Hindlimb muscle (tissue), 1 donor: ENCODE results near the gene LCNL1. TPM values are rescaled to one million over a fixed set of nuclear protein-coding genes. Genes with fewer than 3 reads are reported as not detected.

Experiments
- DNase-seq: peaks from one replicate; pipeline ENCODE4 v3.0.0-alpha.2; 2013
- polyA plus RNA-seq: library from polyadenylated mRNA; unstranded; fragments of 120-200 nt; gene quantifications from one replicate; pipeline ENCODE4 v1.2.1, GENCODE V29; 2013; ENCODE audit not compliant: insufficient read length

LCNL1 gene
- polyA plus RNA-seq, 1 donor = 0.85 TPM

DNA sequence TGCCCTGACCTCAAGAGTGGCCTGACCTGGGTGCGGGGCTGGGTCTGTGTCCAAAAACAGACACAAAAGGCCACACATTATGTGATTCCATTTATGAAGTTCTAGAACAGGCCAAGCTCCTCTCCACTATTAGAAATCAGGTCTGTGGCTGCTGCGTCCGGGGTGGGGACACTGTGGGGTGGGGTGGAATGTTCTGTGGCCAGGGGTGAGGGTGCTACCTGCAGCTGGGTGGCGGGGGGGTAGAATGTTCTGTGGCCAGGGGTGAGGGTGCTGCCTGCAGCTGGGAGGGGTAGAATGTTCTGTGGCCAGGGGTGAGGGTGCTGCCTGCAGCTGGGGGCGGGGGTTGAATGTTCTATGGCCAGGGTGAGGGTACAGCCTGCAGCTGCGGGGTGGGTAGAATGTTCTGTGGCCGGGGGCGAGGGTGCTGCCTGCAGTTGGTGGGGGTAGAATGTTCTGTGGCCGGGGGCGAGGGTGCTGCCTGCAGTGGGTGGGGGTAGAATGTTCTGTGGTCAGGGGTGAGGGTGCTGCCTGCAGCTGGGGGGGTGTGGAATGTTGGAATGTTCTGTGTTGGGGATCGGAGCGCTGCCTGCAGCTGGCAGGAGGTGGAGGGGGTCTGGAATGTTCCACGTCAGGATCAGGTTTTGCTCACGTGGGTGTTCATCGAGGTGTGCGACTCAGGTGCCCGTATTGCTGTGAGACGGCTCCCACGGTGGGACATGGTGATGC is 22.4 kb upstream of the LCNL1 start:
- no peak for DNase-seq

DNA sequence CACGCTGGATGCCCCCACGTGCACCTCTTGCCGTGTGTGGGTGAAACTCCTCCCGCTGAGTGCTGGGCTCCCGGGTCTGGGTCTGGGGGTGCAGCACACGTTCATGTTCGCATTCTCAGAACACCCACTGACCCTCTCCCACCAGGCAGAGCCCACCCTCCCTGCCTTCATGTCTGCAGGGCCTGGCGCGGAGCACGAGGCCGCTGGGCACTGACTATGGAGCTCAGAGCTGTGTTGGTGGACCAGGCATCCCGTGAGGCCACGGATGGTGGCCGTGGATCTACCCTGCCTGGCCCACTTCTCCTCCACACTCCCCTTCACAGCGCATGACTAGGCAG is 21.9 kb upstream of the LCNL1 start:
- DNase-seq = no peak

DNA sequence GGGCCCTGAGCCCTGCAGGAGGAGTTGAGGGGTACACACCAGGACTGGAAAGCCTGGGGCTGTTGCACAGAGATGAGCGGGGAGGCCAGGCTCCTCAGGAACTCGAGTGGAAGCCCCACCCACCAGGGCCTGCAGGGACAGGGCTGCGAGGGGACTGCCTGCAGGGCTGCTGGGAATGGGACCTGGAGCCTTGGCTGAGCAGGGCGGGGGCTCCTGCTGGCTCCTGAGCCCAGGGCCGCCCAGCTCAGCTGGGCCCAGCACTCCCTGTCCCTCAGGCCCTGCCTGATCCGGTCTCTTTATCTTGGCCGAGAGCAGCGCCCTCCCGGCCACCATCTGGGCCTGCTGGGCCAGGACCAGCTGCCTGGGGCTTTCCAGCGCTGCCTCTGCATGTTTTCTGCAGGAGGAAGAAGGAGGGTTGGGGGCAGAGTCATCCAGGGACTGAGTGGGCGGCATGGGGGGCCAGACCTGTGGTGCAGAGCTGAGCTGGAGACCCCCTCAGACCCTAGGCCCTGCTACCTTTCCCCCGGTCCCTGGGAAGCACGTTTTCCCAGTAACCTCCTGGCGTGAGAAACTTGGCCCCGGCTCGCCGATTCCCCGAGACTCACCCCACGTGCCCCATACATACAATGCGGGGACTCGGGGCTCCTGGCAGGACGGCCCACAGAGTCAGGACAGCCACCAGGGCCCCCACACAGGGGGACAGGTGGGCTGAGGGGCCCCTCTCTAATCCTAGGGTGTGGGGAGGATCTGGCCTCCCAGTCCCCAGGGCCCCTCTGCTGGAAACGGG is 21.3 kb upstream of the LCNL1 start:
- no peak for DNase-seq

DNA sequence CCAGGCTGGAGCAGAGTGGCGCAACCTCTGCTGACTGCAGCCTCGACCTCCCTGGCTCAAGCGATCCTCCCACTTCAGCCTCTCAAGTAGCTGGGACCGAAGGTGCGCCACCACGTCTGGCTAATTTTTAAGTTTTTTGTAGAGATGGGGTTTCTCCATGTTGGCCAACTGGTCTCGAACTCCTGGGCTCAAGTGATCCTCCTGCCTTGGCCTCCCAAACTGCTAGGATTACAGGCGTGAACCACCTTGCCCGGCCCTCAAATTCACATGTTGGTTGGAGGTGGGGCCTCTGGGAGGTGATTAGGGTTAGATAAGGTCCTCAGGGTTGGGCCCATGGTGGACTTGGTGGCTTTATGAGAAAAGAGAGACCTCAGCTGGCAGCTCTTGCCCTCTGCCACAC is 20.6 kb upstream of the LCNL1 start:
- DNase-seq = no peak

DNA sequence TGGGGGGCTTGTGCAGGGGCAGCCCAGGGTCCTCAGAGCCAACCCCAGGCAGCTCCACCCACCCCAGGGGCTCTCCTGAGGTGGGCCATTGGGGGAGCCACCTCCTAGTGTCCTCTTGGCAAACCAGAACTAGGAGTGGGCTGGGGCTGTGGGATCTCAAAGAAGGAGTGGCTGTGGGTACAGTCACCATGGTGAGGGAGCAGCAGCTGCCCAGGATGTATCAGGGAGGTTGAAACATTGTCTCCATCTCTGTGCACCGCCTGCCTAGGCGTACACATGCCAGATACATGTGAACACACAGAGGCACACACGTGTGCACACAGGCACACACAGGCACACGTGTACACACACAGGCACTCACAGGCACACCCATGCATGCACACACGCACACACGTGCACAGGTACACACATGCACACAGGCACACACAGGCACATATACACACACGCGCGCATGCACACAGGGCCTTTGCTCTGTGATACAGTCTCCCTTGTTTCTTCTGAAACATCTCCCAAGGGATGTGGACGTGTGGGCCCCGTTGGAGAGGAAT is 20.0 kb upstream of the LCNL1 start:
- DNase-seq = no peak

DNA sequence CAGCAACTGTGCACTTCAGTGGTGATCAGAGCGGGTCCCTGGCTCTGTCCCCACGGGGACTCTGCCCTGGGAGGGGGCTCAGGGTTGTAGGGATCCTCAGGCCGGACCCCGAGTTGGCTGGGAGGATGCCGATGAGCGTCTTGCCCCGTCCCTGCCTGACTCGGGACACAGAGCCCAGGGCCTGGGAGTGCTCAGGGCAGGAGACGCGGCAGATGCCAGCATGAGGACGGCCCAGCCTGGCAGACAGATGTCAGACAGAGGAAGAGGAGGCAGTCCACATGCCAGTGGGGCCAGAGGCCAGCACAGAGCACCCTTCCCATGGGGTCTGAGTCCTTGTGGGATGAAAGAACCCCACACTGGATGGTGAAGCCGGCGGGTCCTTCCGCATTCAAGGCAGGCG is 19.5 kb upstream of the LCNL1 start:
- no peak for DNase-seq

DNA sequence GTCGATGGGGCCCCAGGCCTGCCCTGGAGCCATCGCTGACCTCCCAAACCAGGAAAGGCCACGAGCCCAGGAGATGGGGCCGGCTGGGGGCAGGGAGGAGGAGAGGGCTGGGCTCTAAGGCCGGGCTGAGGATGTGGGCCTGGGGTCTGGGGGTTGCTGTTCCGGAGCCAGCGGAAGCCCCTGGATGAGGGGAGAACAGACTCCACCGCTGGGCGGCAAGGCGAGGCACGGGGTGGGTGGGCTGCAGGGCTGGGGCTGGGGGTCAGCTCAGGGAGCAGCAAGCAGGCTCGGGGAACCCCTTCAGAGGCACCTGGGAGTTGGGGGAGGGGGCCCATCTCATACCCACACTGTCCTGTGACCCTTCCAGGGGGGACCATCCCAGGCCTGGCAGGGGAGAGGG is 19.0 kb upstream of the LCNL1 start:
- DNase-seq = no peak

DNA sequence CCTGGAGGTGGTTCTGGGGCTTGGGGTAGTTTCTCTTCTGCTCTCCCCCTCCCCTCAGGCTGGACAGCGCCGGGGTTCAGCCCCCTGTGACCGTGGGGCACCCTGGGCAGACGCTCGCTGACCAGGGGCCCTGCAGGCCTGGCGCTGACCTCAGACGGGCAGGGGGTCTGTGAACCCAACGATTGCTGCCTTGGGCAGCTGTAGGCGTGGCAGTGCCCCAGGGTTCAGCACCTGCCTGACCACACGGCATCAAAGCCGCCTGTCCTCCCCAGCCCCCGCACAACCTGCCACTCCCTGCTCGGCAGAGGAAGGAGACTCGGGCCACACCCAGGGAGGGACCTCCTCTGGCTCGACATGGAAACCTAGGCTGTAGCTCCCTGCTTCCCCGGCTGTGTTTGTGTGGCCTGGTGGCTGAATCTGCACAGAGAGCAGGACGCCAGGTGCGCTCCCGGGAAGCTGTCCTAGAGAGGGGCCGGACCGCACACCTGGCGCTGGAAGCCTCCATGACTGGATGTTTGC is 18.6 kb upstream of the LCNL1 start:
- no peak for DNase-seq

DNA sequence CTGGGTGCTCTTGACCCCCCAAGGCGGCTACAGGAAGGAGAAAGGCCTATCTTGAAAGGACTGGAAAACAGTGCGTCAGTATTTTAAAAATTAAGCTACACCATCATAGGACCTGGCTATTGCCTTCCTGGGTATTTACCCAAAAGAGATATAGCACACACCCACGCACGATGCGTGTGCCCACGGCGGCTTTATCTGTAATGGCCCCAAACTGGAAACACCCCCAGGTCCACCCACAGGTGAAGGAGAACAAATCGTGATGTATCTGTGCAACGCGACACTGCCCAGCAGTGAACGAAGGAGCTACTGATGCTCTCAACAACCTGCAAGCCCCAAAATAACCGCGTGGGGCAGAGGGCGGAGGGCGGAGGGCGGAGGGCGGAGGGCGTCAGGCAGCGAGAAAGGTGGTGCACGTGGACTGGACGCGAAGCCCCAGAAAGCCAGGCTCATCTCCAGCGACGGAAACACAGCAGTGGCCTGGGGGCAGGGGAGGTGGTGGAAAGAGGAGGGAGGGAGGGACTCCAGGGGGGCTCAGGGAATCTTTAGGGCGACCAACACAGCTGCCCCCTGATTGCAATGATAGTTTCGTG is 17.9 kb upstream of the LCNL1 start:
- DNase-seq = no peak

DNA sequence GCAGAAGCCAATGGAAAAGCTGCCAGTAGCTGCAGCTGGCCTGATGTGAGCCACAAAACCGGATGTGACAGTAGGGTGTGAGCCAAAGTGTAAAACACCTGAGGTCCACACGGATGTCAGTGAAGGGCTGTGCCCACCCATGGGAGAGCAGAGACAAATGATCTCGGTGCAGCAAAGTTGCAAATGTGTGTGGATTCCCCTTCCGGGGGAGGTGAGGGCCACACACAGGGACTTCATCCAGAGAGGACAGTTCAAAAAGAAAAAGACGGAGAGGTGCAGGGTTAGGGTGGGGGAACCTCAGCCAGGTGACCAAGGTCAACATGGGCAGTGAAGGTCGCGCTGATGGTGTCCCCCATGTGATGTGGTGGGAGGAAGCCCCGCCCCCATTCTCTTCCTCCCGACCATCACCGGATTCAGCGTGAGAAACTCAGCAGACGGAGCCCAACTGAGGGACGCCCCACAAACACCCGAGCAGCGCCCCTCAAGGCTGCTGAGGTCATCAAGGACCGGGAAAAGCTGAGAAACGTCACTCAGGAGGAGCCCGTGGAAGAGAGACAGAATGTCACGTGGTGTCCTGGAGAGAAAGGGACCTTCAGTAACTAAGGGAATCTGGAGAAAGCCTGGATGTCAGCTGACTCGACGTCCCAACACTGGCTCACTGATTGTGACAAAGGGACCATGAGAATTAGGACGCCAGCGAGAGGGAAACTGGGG is 16.9 kb upstream of the LCNL1 start:
- no peak for DNase-seq

DNA sequence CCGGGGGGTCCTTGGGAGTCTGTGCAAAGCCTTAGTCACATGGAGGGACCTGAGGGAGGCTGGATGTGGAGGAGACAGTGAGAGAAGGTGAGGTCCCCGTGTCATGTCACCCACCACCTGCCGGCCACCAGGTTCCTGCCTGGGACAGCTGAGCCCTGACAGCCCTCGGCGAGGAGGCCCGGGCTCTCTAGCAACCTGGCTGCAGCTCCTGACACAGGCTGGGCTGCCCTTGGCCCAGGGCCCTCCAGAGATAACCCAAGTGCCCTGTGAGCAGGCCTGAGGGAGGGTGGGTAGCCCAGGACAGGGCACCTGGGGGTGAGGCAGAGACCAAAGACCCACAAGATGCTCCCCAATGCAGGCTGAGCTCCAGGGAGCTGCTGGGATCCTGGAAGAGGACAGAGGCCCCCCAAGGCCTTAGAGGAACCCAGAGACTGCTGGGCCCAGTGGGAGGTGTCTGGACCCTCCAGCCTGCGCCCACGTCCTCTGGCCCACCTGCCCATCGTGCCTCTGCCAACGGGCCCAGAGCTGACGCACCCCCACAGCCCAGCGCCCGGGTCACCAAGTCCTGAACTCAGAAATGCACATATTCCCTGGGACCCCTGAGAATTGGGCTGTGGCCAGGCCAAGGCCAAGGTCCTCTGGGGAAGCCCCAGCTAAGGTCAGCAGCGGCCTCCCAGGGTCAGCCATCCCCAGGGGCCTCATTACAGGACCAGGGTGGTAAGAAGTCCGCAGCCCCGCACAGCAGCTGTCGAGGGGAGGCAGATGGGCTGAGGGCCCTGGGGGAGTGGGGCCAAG is 14.3 kb upstream of the LCNL1 start:
- DNase-seq = no peak

DNA sequence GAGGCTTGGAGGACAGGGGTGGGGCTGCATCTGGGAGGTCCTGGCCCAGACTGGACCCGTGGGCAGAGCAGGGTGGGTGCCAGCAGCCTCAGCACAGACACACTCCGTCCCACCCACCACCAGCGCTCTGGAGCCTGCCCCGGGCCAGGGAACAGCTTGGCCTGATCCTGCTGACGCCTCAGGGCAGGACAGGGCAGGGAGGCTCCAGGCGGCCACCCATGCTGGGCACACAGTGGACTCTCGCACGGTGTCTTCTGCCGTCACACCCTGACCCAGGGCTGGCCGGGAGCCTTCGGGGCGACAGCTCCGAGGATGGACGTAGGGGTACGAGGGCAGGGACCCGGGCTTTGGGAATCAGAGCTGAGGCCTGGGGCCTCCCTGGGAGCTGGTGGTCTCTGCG is 13.6 kb upstream of the LCNL1 start:
- DNase-seq = no peak

DNA sequence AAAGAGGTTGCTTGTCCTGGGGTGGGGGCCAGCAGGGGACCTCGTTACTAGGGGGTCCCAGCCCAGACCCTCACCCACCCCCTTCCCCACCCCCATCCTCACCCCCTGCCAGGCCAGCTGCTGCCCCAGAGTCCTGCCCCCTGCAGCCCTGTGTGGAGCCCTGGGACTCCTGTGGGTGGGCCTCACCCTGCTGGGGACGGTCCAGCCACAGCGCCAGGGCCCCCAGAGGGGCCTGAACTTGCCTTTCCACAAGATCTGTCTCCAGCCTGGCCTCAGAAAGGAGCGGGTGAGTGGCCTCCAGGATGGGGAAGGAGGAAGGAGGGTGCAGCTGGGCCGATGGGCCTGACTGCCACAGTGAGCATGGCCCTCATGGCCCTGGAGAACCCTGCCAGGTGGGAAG is 13.0 kb upstream of the LCNL1 start:
- no peak for DNase-seq

DNA sequence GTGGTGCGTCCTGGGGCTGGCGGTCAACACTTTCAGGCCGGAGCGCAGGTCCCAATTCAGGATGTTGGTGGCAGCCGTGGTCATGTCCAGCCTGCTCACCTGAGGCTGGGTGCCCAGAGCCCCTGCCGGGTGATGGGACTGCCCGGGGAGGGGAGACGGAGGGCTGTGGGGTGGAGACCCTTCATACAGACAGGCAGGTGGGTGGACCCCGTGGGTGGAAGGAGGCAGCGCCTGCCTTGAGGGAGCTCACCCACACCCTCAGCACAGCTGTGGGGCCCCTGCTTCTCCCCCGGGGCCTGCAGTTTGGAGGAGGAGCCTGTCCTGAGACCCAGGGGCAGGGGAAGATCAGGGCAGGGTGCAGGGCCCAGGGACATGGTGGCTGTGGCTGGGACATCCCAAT is 12.4 kb upstream of the LCNL1 start:
- DNase-seq = no peak

DNA sequence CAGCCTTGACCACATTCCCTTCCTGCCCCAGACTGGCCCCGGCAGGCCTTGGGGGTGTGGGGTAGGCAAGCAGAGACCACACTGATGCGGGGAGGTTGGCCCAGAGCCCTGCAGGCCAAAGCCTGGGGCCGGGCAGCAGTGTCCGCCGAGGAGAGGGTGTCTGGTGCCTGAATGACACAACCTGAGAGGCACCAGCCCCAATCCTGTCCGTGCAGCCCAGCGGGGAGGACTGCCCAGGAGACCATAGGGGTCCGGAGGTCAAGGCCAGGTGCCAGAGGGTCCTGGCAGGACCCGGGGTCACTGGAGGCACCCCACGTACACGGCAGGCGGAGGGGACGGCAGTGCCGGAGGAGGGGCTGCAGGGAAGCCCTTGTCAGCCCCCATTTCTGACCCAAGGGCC is 11.0 kb upstream of the LCNL1 start:
- no peak for DNase-seq

DNA sequence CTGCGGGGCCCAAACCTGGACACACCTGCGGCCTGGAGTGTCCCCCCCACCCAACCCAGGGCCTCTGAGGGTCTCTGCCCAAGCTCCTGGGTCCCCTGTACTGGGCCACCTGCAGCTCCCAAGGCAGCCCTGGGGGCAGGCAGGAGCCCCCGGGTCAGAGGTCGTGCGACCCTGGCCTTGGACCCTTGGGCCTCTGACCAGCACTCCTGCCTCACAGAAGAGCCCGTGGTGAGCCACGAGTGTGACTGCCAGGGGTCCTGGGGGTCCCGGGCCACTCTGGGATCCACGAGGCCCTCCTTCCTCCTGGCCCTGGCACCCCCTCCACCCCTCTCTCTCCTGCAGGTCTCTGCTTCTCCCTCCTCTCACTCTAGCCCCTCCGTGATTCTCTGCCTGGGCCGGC is 10.5 kb upstream of the LCNL1 start:
- DNase-seq = no peak

DNA sequence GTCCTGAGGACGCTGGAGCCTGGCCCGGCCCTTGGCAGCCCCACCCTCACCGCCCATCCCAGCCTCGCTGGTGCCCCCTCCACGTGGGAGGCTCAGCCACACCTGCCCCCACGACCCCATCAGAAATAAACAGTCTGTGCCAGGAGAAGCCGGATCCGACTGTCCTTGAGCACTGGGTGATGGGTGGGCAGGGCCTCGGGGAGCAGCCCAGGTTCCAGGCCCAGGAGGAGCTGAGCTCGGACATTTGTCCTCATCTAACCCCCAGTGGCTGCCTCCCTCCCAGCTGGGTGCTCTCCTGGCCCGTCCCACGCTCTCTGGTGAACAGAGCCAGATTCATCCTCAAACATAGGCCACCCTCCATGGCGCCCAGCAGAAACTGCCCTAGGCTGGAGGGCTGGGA is 10.1 kb upstream of the LCNL1 start:
- no peak for DNase-seq

DNA sequence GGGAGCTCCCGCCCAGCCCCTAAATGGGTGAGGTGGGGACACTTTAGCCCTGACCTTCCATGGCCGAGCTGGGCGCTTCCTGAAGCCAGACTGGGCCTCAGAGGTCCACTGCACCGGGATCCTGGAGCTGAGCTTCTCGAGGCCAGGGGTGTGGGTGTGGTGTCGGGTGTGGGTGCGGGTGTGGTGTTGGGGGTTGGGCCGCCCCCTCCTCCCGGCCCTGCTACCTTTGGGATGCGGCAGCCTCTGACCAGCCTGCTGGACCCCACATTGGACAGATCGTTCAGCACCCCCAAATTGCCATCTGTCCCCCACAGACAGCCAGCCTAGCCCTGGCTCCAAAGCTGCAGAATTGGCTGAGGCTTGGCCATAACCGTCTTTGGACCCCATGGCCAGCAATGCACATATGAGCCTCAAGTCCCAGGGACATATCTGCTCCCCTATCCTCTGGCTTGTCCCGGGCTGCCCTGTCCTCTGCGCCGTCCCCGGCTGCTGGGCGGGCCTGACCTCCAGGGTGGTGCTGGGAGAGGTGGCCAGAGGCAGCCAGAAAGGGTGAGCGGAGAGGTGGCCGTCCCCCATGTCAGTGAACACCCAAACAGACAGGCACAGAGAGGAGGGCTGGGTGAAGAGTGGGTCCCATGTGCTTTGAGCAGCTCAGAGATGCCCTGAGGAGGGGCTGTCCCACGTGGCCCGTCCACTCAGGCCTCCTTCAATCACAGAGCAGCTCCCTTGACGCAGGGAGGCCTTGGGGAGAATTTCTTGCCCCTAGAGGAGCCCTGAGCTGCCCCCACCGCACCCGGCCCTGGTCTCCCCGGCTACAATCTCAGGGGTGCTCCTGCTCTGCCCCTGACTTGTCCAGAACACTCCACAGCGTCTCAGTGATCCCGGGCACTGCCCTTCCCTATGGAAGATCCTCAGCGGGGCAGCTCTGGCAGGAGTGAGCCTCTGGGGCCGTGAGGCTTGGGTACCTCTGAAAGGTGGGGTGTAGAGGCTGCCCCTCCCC is 8.9 kb upstream of the LCNL1 start:
- DNase-seq = no peak

DNA sequence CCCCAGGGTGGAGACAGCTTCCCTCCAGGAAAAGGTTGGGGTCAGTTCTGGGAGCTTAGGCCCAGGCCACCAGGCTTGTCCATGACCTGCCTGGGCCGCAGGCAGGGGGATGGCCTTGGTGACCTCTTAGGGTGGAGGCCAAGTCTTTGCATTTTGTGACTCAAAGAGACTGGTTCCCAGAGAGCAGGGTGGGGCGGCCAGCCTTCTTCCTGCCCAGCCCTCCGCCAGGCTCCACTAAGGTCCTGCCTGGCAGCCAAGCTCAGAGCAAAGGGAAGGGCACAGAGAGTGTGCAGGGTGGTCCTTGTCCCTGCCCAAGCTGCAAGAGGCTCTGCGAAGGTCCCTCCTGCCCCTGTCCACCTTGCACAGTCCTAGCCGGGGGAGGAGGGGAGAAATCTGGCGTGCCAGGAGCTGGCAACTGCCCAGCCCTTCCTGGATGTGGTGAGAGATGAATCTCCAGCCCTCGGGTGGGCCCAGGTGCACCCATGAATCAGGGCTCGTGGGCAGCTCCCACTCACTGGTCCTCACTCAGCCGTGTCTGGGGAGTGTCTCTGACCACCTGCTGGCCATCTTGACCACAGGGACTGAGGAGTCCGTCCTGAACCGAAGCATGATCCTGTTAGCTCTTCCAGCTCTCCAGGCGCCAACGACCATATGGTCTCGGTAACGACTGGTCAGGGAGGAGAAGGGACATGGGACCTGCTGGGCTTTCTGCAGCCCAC is 7.8 kb upstream of the LCNL1 start:
- no peak for DNase-seq

DNA sequence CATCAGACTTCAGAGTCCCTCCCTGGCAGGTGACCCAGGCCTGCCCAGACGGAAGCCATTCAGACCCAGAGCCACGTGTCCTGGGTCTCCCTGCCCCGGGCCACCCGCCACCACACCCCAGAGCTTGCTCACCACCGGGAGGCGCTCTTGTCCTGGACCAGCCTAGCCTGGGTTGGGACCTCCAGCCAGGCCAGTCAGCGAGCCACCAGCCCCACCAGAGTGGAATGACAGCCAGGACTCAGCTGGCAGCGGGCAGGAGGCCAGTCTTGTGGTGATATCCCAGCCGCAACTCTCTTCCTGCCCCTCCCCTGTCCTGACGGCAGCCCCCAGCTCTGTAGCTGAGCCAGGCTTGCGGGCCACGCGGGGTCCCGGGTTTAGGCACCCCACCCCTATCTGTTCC is 7.1 kb upstream of the LCNL1 start:
- DNase-seq = no peak
